ENCODE data around the gene ISG20L2.

ISG20L2 gene

GRCh38 chr1:156751757-156752481 lies 23.4 kb upstream of the ISG20L2 start:
- no peak for TF ChIP-seq CTCF (IDR thresholded peaks at IDR 0.05; ENCODE audit: control insufficient read depth, extremely low read depth, insufficient read depth)
- peak; percentile 88 for DNase-seq (ENCODE audit: low read depth)
- peak overlapping the region; percentile 63 for H3K4me3 ChIP-seq (ENCODE audit: low read depth, low read length)

- H3K4me3 ChIP-seq (ENCODE audit: low read depth, low read length), result peak within 1 kb of the TSS; percentile 63
- DNase-seq (ENCODE audit: low read depth), result no peak
- no peak for TF ChIP-seq CTCF (IDR thresholded peaks at IDR 0.05; ENCODE audit: control insufficient read depth, extremely low read depth, insufficient read depth)
Measured at GRCh38 chr1:156751451-156751756, 22.8 kb upstream of the ISG20L2 start, which contains the start of gene HDGF. Gene HDGF, minus strand, starts transcription at chr1:156751675. Its CDS starts 246 bp downstream, at chr1:156751429.

GRCh38 chr1:156750711-156751450 lies 22.3 kb upstream of the ISG20L2 start:
- H3K4me3 ChIP-seq (ENCODE audit: low read depth, low read length), result peak overlapping the region; percentile 63
- no peak for DNase-seq (ENCODE audit: low read depth)

GRCh38 chr1:156750191-156750672 lies 21.7 kb upstream of the ISG20L2 start:
- no peak for TF ChIP-seq CTCF (IDR thresholded peaks at IDR 0.05; ENCODE audit: control insufficient read depth, extremely low read depth, insufficient read depth)
- H3K4me3 ChIP-seq (ENCODE audit: low read depth, low read length), result peak overlapping the region; percentile 63
- no peak for DNase-seq (ENCODE audit: low read depth)

More at GRCh38 chr1:156750711-156751450, 22.3 kb upstream of the ISG20L2 start:
- no peak for TF ChIP-seq CTCF (IDR thresholded peaks at IDR 0.05; ENCODE audit: control insufficient read depth, extremely low read depth, insufficient read depth)

GRCh38 chr1:156749419-156750118 lies 21.0 kb upstream of the ISG20L2 start:
- TF ChIP-seq CTCF (IDR thresholded peaks at IDR 0.05; ENCODE audit: control insufficient read depth, extremely low read depth, insufficient read depth), result no peak
- peak overlapping the region; percentile 63 for H3K4me3 ChIP-seq (ENCODE audit: low read depth, low read length)
- no peak for DNase-seq (ENCODE audit: low read depth)

GRCh38 chr1:156748670-156749418 lies 20.3 kb upstream of the ISG20L2 start:
- no peak for DNase-seq (ENCODE audit: low read depth)
- H3K4me3 ChIP-seq (ENCODE audit: low read depth, low read length), result peak overlapping the region; percentile 63
- no peak for TF ChIP-seq CTCF (IDR thresholded peaks at IDR 0.05; ENCODE audit: control insufficient read depth, extremely low read depth, insufficient read depth)

All from LNCaP clone FGC (cell line).